Stimulated activated CD8-positive, alpha-beta memory T cell treated with anti-CD3 and anti-CD28 coated beads, Interleukin-15, amount 100 ng/mL, for 24 hours (primary cell): Measurements from ENCODE around the gene TMEM235.
"Not testable (repeated sequence)": the region's sequence is repeated elsewhere in the genome, so short reads cannot be mapped to it uniquely, and the experiment has no call there.

ENCODE experiments used
- DNase-seq: peaks from one replicate; pipeline ENCODE4 v3.0.0-alpha.2; 2020; ENCODE audit warnings: low read depth

The TMEM235 gene

GRCh38 chr17:78219396-78220150, 11.9 kb upstream of the TMEM235 start:
- no peak for DNase-seq

GRCh38 chr17:78223061-78223460, 8.4 kb upstream of the TMEM235 start:
- no peak for DNase-seq

- DNase-seq: no peak
Measured at GRCh38 chr17:78223765-78224164, 7.7 kb upstream of the TMEM235 start.

GRCh38 chr17:78224231-78225087, 7.0 kb upstream of the TMEM235 start:
- DNase-seq: no peak

GRCh38 chr17:78225088-78225865, 6.2 kb upstream of the TMEM235 start:
- DNase-seq: no peak

GRCh38 chr17:78226055-78226758, 5.2 kb upstream of the TMEM235 start:
- no peak for DNase-seq

GRCh38 chr17:78226759-78227454, 4.5 kb upstream of the TMEM235 start:
- no peak for DNase-seq

- no peak for DNase-seq
Measured at GRCh38 chr17:78227455-78227916, 3.9 kb upstream of the TMEM235 start.

- no peak for DNase-seq
Measured at GRCh38 chr17:78228176-78228575, 3.3 kb upstream of the TMEM235 start.

GRCh38 chr17:78230252-78230962, 1.0 kb upstream of the TMEM235 start:
- DNase-seq: no peak

- no peak for DNase-seq
Measured at GRCh38 chr17:78231991-78232858, 794 bp downstream of the TMEM235 start.

GRCh38 chr17:78232859-78233173, 1.4 kb downstream of the TMEM235 start:
- no peak for DNase-seq

GRCh38 chr17:78233678-78234077, 2.2 kb downstream of the TMEM235 start:
- DNase-seq: no peak

GRCh38 chr17:78234261-78234865, 2.9 kb downstream of the TMEM235 start:
- no peak for DNase-seq

GRCh38 chr17:78235022-78235421, 3.6 kb downstream of the TMEM235 start:
- not testable (repeated sequence) for DNase-seq

- DNase-seq: no peak
Measured at GRCh38 chr17:78235885-78236284, 4.5 kb downstream of the TMEM235 start.

- no peak for DNase-seq
Measured at GRCh38 chr17:78236362-78237127, 5.1 kb downstream of the TMEM235 start.

GRCh38 chr17:78237401-78238012, 6.1 kb downstream of the TMEM235 start:
- no peak for DNase-seq
